Immature natural killer cell (primary cell): Measurements from ENCODE around the gene FAM72A. TPM values are rescaled to one million over a fixed set of nuclear protein-coding genes. Genes with fewer than 3 reads are reported as not detected.
"Not testable (repeated sequence)": the region's sequence is repeated elsewhere in the genome, so short reads cannot be mapped to it uniquely, and the experiment has no call there.

ENCODE experiments used
- DNase-seq, 3 donors: peaks; one replicate each; pipeline ENCODE4 v3.0.0; 2022; ENCODE audit warnings: mixed read lengths in 1 of 3
- H3K27ac Mint-ChIP-seq, 6 donors: one replicate each; pipeline ENCODE4 v1.8.0; 2020; ENCODE audit warnings: mixed read lengths in 6 of 6, mild to moderate bottlenecking in 5 of 6, inconsistent platforms in 4 of 6, moderate library complexity in 3 of 6
- H3K27me3 Mint-ChIP-seq, 3 donors: one replicate each; pipeline ENCODE4 v1.8.0; 2020 to 2021; ENCODE audit warnings: low read depth in 3 of 3, mild to moderate bottlenecking in 3 of 3, mixed read lengths in 3 of 3, moderate library complexity in 3 of 3, inconsistent platforms in 1 of 3
- H3K36me3 Mint-ChIP-seq, 3 donors: one replicate each; pipeline ENCODE4 v1.8.0; 2020; ENCODE audit warnings: mixed read lengths in 3 of 3, inconsistent platforms in 2 of 3, mild to moderate bottlenecking in 2 of 3
- H3K4me1 Mint-ChIP-seq, 2 donors: one replicate each; pipeline ENCODE4 v1.8.0; 2020; ENCODE audit warnings: inconsistent platforms in 2 of 2, mild to moderate bottlenecking in 2 of 2, mixed read lengths in 2 of 2, moderate library complexity in 1 of 2
- H3K4me3 Mint-ChIP-seq, 5 donors: one replicate each; pipeline ENCODE4 v1.8.0; 2020; ENCODE audit warnings: mild to moderate bottlenecking in 5 of 5, mixed read lengths in 5 of 5, inconsistent platforms in 3 of 5, moderate library complexity in 3 of 5
- H3K9me3 Mint-ChIP-seq, 6 donors: one replicate each; pipeline ENCODE4 v1.8.0; 2020; ENCODE audit warnings: mild to moderate bottlenecking in 6 of 6, mixed read lengths in 6 of 6, inconsistent platforms in 4 of 6, moderate library complexity in 3 of 6
- polyA plus RNA-seq, 3 donors: library from polyadenylated mRNA; unstranded; fragments of 300-500 nt; fragmentation: Illumina TruSeq; gene quantifications; one replicate each; pipeline ENCODE4 v1.2.3, GENCODE V29; 2021

The FAM72A gene
- polyA plus RNA-seq, 3 donors from 2014 or later: 1.8 to 3.2 (median 2.6) TPM

GRCh38 chr1:206224190-206224776 lies 21.6 kb upstream of the FAM72A start:
- not testable (repeated sequence) for H3K27me3 Mint-ChIP-seq, H3K9me3 Mint-ChIP-seq, H3K36me3 Mint-ChIP-seq, DNase-seq, H3K27ac Mint-ChIP-seq, H3K4me1 Mint-ChIP-seq, H3K4me3 Mint-ChIP-seq

DNA sequence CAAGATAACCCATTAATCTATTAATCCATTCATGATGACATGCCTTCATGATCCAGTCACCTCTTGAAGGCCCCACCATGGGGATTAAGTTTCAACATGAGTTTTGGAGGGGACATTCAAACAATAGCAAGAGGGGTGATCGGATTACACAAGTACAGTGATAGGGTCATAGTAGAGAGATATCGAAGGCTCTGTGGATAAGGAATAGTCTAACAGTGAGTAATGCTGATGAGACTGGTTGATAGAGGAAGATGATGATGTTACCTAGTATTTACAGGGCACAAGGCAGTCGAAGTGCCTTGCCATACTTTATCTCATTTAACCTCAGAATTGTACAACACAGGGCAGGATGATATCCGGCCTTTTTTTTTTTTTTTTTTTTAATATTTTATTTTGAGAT lies 18.9 kb upstream of the FAM72A start:
- H3K36me3 Mint-ChIP-seq, H3K4me1 Mint-ChIP-seq, H3K4me3 Mint-ChIP-seq, H3K9me3 Mint-ChIP-seq, DNase-seq, H3K27me3 Mint-ChIP-seq, H3K27ac Mint-ChIP-seq: not testable (repeated sequence)

- H3K4me3 Mint-ChIP-seq: not testable (repeated sequence)
These were observed 17.8 kb upstream of the FAM72A start for GRCh38 chr1:206220332-206221000.

DNA sequence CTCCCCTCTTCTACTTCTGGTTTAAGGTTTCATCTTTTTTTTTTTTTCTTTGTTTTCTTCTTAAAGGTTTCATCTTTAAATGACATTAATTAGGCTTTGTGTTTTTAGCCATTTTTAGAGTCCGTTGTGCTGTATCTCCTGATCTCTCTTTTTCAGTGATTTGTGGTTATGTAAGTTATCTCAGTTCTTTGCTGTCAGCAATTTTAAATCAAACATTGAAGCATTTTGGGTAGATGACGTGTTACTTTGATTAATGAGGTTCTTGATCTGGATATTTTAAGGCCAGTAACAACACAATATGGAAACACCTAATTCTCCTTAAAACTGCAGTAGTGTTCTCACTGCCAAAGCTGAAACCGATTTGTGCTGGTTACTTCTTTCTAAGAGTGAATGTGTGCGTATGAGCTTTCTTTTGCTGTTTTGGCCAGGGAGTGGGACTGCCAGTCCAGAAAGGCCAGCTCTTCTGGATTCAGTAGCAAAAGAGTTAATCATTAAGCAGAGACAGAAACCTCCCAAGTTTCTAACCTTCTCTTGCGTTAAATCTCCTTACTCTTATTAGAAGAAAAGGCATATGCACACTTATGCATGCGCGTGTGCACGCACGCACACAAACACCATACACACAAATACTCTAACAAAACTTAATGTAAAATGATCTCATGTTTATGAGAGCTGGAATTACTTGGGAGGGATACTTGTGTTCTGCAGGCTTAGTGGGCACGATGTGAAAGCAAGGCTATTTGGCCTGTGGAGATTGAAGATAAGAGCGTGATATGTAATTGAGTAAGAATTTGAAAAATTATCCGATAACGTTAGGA lies 17.1 kb upstream of the FAM72A start:
- not testable (repeated sequence) for H3K27ac Mint-ChIP-seq, H3K27me3 Mint-ChIP-seq, H3K4me3 Mint-ChIP-seq, DNase-seq, H3K36me3 Mint-ChIP-seq, H3K4me1 Mint-ChIP-seq, H3K9me3 Mint-ChIP-seq

More at GRCh38 chr1:206220332-206221000, 17.8 kb upstream of the FAM72A start:
- not testable (repeated sequence) for DNase-seq, H3K27ac Mint-ChIP-seq, H3K4me1 Mint-ChIP-seq, H3K9me3 Mint-ChIP-seq, H3K36me3 Mint-ChIP-seq, H3K27me3 Mint-ChIP-seq

GRCh38 chr1:206218765-206219164 lies 16.1 kb upstream of the FAM72A start:
- not testable (repeated sequence) for H3K27me3 Mint-ChIP-seq, H3K4me3 Mint-ChIP-seq, H3K36me3 Mint-ChIP-seq, H3K4me1 Mint-ChIP-seq, H3K9me3 Mint-ChIP-seq, DNase-seq, H3K27ac Mint-ChIP-seq

DNA sequence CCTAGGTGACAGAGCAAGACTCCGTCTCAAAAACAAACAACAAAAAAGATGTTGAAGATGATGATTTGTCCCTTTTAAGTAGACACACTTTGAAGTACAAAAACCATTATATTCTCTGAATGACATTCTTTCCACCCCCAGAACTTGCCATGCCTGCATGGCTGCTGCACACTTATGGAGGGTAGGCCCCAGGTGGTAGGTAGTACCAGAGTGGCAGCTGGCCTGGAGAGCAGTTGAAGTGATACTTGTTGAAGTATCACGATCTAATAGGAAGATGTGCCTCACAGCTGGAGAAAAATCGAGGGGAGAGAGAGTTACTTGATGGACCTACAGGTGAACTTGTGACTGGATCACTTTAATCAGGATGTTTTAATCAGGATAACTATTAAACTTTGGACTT lies 15.6 kb upstream of the FAM72A start:
- not testable (repeated sequence) for DNase-seq, H3K9me3 Mint-ChIP-seq, H3K27me3 Mint-ChIP-seq, H3K4me1 Mint-ChIP-seq, H3K36me3 Mint-ChIP-seq, H3K4me3 Mint-ChIP-seq, H3K27ac Mint-ChIP-seq

GRCh38 chr1:206215600-206216392 lies 13.2 kb upstream of the FAM72A start:
- H3K9me3 Mint-ChIP-seq, H3K36me3 Mint-ChIP-seq, H3K27me3 Mint-ChIP-seq: not testable (repeated sequence)

DNA sequence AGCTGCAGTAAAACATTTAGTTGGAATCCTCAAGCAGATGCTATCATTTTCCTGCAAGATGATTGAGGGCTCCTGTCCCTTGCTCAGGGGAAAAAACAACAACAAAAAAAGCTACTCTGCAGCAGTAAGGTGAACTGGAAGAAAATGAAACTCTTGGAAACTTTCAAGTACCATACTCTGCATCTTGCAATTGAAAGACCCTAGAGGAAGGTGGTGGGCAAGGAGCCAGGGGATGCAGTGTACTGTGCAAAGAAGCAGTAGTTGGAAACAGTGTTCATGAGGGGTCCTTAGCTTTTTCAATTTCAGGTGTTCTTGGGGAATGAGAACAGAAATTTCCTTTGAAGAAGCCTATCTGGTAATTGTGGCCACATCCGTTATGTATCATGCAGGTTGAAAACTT lies 8.2 kb upstream of the FAM72A start:
- H3K36me3 Mint-ChIP-seq, DNase-seq, H3K27ac Mint-ChIP-seq, H3K4me3 Mint-ChIP-seq, H3K4me1 Mint-ChIP-seq, H3K9me3 Mint-ChIP-seq, H3K27me3 Mint-ChIP-seq: not testable (repeated sequence)

More at GRCh38 chr1:206215600-206216392, 13.2 kb upstream of the FAM72A start:
- H3K4me1 Mint-ChIP-seq, DNase-seq, H3K4me3 Mint-ChIP-seq, H3K27ac Mint-ChIP-seq: not testable (repeated sequence)

DNA sequence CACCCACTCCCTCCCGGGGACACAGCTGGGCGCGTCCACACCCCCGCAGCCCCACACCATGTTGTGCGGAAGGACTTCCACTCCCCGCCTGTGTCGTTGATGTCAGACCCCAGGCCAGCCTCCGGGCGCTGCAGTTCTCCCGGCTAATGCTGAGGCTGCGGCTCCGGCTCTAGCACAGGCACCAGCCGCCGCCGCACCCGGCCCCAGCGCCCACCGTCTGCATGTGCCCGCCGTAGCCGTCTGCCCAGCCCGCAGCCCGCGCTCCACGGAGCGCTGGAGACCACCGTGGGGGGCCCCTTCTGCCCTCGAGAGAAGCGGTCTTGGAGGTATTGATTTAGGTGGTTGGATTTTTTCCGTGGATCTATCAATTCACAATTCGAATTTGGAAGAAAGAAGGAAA lies 2.9 kb upstream of the FAM72A start:
- not testable (repeated sequence) for H3K36me3 Mint-ChIP-seq, H3K9me3 Mint-ChIP-seq, H3K27me3 Mint-ChIP-seq, H3K4me3 Mint-ChIP-seq, H3K27ac Mint-ChIP-seq, H3K4me1 Mint-ChIP-seq
- DNase-seq: peak; percentile 8 to 15 (median 9)

DNA sequence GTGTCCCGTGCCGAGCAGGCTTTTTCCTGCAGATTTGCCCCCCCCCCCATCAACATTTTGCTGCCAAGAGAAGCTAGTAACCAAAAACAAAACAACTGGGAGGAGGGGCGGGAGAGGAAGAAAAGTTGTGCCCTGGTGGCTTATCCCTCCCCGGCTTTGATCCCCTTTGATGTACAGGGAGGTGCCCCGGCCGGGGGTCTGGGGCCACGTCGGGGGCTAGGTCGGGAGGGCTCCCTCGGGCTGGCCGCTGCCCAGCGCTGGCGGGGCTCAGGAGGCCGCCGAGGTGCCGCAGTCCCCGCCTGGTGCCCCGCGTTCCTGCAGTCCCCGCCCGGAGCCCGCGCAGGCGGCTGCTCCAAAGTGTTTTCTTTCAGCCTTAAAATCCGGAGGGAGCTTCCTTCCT lies 2.2 kb upstream of the FAM72A start:
- not testable (repeated sequence) for H3K4me1 Mint-ChIP-seq, H3K36me3 Mint-ChIP-seq, H3K27ac Mint-ChIP-seq, H3K27me3 Mint-ChIP-seq, H3K9me3 Mint-ChIP-seq
- peak overlapping the region; percentile 53 to 87 (median 78) for H3K4me3 Mint-ChIP-seq
- peak in 2 of 3 donors; percentile 4 to 10 for DNase-seq

DNA sequence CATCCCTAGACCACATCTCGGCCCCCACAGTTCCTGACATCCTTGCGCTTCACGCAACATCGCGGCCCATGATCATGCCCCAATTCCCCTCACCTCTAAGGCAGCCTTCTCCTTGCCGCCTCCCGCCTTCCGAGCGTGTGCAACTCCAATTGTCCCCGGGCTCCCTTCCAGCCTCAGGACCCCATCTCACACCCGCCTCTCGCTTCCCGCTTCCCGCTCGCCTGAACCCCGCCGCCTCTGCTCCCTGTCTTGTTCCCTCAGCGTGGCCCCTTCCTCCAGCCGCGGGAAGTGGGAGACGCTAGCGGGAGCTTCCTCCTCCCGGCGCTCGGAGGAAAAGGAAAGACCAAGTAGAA lies 1.5 kb upstream of the FAM72A start:
- not testable (repeated sequence) for H3K9me3 Mint-ChIP-seq, H3K27ac Mint-ChIP-seq, H3K36me3 Mint-ChIP-seq, H3K27me3 Mint-ChIP-seq, H3K4me1 Mint-ChIP-seq, DNase-seq
- H3K4me3 Mint-ChIP-seq: peak overlapping the region in 3 of 5 donors; percentile 56 to 77 (median 66)

DNA sequence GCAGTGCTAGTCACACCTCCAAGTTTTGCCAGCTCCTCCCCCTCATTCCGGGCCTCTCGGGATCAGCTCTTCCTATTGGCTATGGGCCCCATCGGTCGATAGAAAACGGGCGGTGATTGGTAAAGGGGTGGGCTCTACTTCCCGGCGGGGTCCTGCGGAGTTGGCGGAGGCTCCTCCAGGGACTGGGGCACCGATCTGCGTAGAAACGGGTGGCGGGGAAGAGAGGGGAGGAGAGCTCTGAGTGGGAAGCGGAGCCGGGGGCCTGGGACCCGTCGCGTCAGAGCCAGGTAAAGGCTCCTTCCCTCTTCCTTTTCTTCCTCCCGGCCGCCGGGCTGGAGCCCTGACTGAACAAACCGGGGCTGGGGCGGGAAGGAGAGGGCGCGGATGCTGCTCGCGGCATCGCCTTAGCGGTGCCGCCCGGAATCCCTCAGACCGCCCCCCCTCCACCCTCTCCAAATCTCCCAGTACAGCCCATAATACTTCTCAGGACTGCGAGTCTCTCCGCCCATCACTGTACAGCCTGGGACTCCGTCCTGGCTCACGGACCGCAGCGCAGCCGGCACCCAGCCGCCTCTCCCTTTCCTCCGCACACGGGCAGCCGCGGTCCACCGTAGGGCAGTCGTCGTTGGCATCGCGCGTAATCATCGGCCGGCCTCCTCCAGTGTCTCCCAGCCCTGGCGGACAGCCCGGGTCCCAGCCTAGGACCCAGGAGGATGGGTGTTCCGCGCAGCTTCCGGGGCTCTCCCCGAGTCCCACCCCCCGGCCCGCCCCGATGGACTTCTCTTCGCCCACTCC lies 922 bp upstream of the FAM72A start, which contains the start of gene SRGAP2:
TSS of gene SRGAP2 (plus strand) at position 178 of the 795 bp plus-strand sequence. CDS start 2,430 bp downstream, outside the sequence.
- not testable (repeated sequence) for H3K9me3 Mint-ChIP-seq, H3K4me1 Mint-ChIP-seq, H3K27me3 Mint-ChIP-seq, H3K36me3 Mint-ChIP-seq
- peak within 1 kb of the TSS; percentile 71 to 86 (median 83) for H3K4me3 Mint-ChIP-seq
- H3K27ac Mint-ChIP-seq: peak within 1 kb of the TSS in 4 of 6 donors; percentile 32 to 59 (median 54)
- DNase-seq: peak in 2 of 3 donors; percentile 59 to 65

- not testable (repeated sequence) for H3K27me3 Mint-ChIP-seq, H3K36me3 Mint-ChIP-seq, DNase-seq, H3K4me3 Mint-ChIP-seq, H3K27ac Mint-ChIP-seq, H3K9me3 Mint-ChIP-seq, H3K4me1 Mint-ChIP-seq
These were observed 5.8 kb downstream of the FAM72A start for GRCh38 chr1:206196748-206197424.
